WTC11 (cell line): ENCODE results near the gene OR2T1. TPM values are rescaled to one million over a fixed set of nuclear protein-coding genes. Genes with fewer than 3 reads are reported as not detected.
"Not testable (repeated sequence)": the region's sequence is repeated elsewhere in the genome, so short reads cannot be mapped to it uniquely, and the experiment has no call there.

Experiments used
- ATAC-seq: fragments of 200-7000 bp; cut with Tn5 transposase; 2 replicates; pipeline ENCODE4 v1.10.0; 2021; ENCODE audit warnings: mild to moderate bottlenecking, moderate library complexity
- CTCF ChIA-PET: fragments of 300-600 bp; sonication (Branson Sonifier 250); formaldehyde crosslinking; loops from one replicate; lab custom pipeline; 2021; ENCODE audit warnings: antibody characterized with exemption; lab: Charles Lee
- POLR2A ChIA-PET: fragments of 350-600 bp; sonication (Branson Sonifier 250); formaldehyde crosslinking; loops from one replicate; lab custom pipeline; 2021; ENCODE audit warnings: antibody characterized with exemption; lab: Charles Lee
- DNase-seq: peaks from one replicate; pipeline ENCODE4 v3.0.0; 2021; ENCODE audit warnings: low spot score
- H3K27ac Mint-ChIP-seq: 2 replicates; pipeline ENCODE4 v1.8.0; 2021; ENCODE audit warnings: mixed read lengths
- H3K27me3 Mint-ChIP-seq: 2 replicates; pipeline ENCODE4 v1.8.0; 2021; ENCODE audit warnings: low read depth, mild to moderate bottlenecking, moderate library complexity, mixed read lengths
- H3K36me3 Mint-ChIP-seq: 2 replicates; pipeline ENCODE4 v1.8.0; 2021; ENCODE audit warnings: mixed read lengths
- H3K4me1 Mint-ChIP-seq: 2 replicates; pipeline ENCODE4 v1.8.0; 2022; ENCODE audit warnings: mixed read lengths
- H3K4me3 Mint-ChIP-seq: 2 replicates; pipeline ENCODE4 v1.8.0; 2021; ENCODE audit warnings: mild to moderate bottlenecking, moderate library complexity, mixed read lengths
- H3K9me3 Mint-ChIP-seq: 2 replicates; pipeline ENCODE4 v1.8.0; 2021; ENCODE audit warnings: mixed read lengths
- ZNF138 ChIP-seq: sonication (generic); formaldehyde crosslinking; conservative IDR thresholded peaks from 2 replicates; pipeline ENCODE4 v1.8.1; 2022; ENCODE audit warnings: mild to moderate bottlenecking, moderate library complexity, missing genetic modification reagents
- total RNA-seq: library from RNA; stranded (reverse); gene quantifications from 3 replicates; pipeline ENCODE4 v1.2.3, GENCODE V29; 2021

The OR2T1 gene
- total RNA-seq, 1 experiment from 2014 or later = not detected

GRCh38 chr1:248421384-248421783, 18.5 kb downstream of the OR2T1 start (continued):
- TF ChIP-seq ZNF138 (CRISPR knock-in tag) = no peak
- TF ChIP-seq, all 79 proteins: peak for 0

DNA sequence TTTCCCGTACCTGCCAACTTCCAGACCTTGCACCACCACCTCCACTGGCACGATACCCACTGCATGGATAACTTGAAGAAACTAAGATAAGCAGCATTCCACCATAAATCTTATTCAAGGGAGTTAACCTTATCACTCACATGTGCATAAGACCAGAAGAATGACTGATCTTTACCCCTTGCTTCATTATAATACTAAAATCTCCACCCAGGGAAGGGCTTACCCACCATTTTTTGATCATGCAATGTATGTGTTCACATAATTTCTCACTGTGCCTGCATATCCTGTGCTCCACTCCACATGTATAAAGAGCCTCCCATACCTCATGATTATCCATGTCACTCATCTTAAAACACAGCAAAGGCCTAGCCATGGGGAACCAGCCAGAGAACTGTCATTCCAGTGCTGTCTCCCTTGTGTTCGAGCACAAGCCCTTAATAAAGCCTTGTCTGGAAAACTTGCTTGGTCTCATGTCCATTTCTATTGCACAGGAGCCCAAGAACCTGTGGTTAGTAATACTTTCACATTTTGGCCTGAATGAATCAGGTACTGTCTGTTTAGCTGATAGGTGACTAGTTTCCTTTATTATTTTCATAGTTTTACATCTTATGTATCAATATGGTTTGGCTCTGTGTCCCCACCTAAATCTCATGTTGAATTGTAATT, 24.8 kb downstream of the OR2T1 start:
- not testable (repeated sequence) for DNase-seq, ATAC-seq

DNA sequence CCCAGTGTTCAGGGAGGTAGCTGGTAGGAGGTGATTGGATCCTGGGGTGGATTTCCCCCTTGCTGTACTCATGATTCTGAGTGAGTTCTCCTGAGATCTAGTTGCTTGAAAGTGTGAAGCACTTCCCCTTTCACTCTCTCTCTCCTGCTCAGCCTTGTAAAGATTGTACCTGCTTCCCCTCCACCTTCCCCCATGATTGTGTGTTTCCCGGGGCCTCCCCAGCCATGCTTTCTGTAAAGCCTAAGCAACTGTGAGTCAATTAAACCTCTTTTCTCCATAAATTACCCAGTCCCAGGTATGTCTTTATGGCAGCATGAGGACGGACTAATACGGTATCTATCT, 25.3 kb downstream of the OR2T1 start:
- H3K4me1 Mint-ChIP-seq, ATAC-seq, POLR2A ChIA-PET, CTCF ChIA-PET, H3K27ac Mint-ChIP-seq, H3K4me3 Mint-ChIP-seq, DNase-seq: not testable (repeated sequence)
- Mint-ChIP-seq H3K27me3 (peaks cover 11% of the 10 kb centered on the region), H3K9me3 (peaks cover 77% of the 10 kb centered on the region), H3K36me3 (peaks cover 65% of the 10 kb centered on the region)

More for the DNA sequence above, 24.8 kb downstream of the OR2T1 start:
- peaks cover 11% of the 10 kb centered on the region for H3K27me3 Mint-ChIP-seq
- H3K36me3 Mint-ChIP-seq = peaks cover 68% of the 10 kb centered on the region
- H3K4me1 Mint-ChIP-seq, H3K27ac Mint-ChIP-seq, H3K4me3 Mint-ChIP-seq, CTCF ChIA-PET, POLR2A ChIA-PET: not testable (repeated sequence)
- H3K9me3 Mint-ChIP-seq = peaks cover 79% of the 10 kb centered on the region

DNA sequence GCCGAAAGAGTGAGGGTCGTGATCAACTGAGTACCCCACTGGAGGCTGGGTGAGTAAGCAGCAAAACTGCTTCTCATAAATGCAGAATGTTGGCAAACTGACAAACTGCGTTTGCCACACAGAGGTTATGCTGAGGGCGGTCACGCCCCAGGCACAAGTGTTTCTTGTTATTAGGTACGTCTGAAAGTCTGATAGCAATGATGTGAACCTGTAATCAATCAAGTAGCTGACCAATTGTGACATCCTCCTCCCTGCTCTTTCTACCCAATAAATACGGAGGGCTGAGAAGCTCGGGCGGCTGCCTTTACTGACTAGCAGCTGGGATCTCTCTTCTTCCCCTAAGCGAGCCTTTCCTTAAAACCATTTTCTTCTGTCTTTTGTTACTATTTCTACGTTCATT, 28.8 kb downstream of the OR2T1 start:
- POLR2A ChIA-PET, ATAC-seq, CTCF ChIA-PET, DNase-seq, H3K4me1 Mint-ChIP-seq, H3K27ac Mint-ChIP-seq, H3K4me3 Mint-ChIP-seq: not testable (repeated sequence)
- Mint-ChIP-seq H3K27me3 (peaks cover 11% of the 10 kb centered on the region), H3K9me3 (peaks cover 72% of the 10 kb centered on the region), H3K36me3 (peaks cover 58% of the 10 kb centered on the region)

GRCh38 chr1:248432201-248432600, 29.4 kb downstream of the OR2T1 start:
- ATAC-seq, H3K4me1 Mint-ChIP-seq, H3K4me3 Mint-ChIP-seq, DNase-seq, CTCF ChIA-PET, H3K27ac Mint-ChIP-seq, POLR2A ChIA-PET: not testable (repeated sequence)
- H3K27me3 Mint-ChIP-seq = peaks cover 11% of the 10 kb centered on the region
- peaks cover 67% of the 10 kb centered on the region for H3K9me3 Mint-ChIP-seq
- peaks cover 53% of the 10 kb centered on the region for H3K36me3 Mint-ChIP-seq

- DNase-seq, CTCF ChIA-PET, H3K27ac Mint-ChIP-seq, POLR2A ChIA-PET, H3K4me1 Mint-ChIP-seq, ATAC-seq, H3K4me3 Mint-ChIP-seq: not testable (repeated sequence)
- H3K27me3 Mint-ChIP-seq = peaks cover 11% of the 10 kb centered on the region
- peaks cover 61% of the 10 kb centered on the region for H3K9me3 Mint-ChIP-seq
- H3K36me3 Mint-ChIP-seq = peaks cover 45% of the 10 kb centered on the region
Measured at GRCh38 chr1:248433811-248434415, 31.1 kb downstream of the OR2T1 start.

- H3K4me3 Mint-ChIP-seq, CTCF ChIA-PET, ATAC-seq, DNase-seq, H3K27ac Mint-ChIP-seq, H3K4me1 Mint-ChIP-seq, POLR2A ChIA-PET: not testable (repeated sequence)
- H3K27me3 Mint-ChIP-seq = peaks cover 11% of the 10 kb centered on the region
- peaks cover 62% of the 10 kb centered on the region for H3K9me3 Mint-ChIP-seq
- H3K36me3 Mint-ChIP-seq = peaks cover 46% of the 10 kb centered on the region
Measured at GRCh38 chr1:248434913-248435312, 32.1 kb downstream of the OR2T1 start.

DNA sequence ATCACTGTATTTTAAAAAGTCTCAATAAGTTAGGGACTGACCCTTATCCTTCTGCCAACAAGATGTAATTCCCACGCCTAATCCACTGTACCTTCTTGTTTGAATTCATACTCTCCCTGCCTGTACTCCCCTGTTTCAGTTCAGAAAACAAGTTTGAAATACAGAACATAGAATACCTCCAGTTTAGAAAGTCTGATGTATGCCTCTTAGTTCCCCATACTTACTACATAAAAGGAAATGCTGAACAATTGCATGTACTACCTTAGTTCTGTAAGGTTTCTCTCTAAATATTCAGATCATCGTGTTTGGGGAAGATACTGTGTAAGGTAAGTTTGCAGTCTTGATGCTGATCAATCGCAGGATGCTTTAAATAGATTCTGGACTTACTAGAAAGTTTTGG, 33.5 kb downstream of the OR2T1 start:
- CTCF ChIA-PET, DNase-seq, H3K4me3 Mint-ChIP-seq, H3K27ac Mint-ChIP-seq, ATAC-seq, POLR2A ChIA-PET, H3K4me1 Mint-ChIP-seq, H3K27me3 Mint-ChIP-seq: not testable (repeated sequence)
- H3K9me3 Mint-ChIP-seq = peaks cover 60% of the 10 kb centered on the region
- H3K36me3 Mint-ChIP-seq = peaks cover 38% of the 10 kb centered on the region

DNA sequence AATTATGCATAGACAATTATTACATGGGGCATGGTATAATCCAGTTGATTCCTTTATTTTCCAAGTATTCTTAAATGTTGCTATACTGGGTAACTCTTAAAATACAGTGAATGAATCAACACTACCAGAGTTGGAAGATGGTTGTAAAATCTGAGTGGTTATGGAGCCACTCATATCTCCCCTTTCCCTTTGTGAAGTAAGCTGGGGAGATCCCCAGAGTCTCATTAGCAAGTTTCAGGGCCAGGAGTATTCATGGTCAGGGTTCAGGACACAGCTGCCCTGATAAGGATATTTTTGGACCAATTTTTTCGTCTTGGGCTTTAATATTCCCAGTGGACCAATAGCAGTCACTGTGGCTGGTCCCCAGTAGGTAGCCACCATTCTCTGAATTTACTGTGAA, 35.8 kb downstream of the OR2T1 start:
- DNase-seq, H3K27me3 Mint-ChIP-seq, ATAC-seq, H3K27ac Mint-ChIP-seq, H3K4me3 Mint-ChIP-seq, POLR2A ChIA-PET, H3K4me1 Mint-ChIP-seq, CTCF ChIA-PET: not testable (repeated sequence)
- Mint-ChIP-seq H3K36me3 (peaks cover 36% of the 10 kb centered on the region), H3K9me3 (peaks cover 66% of the 10 kb centered on the region)

DNA sequence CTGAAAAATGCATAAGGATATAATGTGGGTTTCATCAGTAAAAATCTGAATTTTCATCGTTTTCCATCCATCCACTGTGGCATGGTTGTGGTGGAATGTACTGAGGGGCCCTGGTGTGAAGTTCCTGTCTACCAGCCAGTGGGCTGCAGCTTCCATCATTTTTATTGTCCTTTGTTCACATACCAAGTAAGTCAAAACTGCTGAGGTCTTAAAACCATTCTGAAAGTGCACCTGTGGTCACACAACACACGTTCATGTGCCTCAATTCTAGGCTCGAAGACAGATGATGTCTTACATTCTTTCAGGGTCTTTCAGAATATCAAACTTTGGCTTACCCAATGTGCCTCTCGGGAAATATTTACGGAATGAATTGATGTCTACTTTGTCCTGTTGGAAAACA, 36.4 kb downstream of the OR2T1 start:
- H3K27me3 Mint-ChIP-seq, ATAC-seq, H3K4me3 Mint-ChIP-seq, H3K27ac Mint-ChIP-seq, H3K4me1 Mint-ChIP-seq, CTCF ChIA-PET, DNase-seq, POLR2A ChIA-PET: not testable (repeated sequence)
- Mint-ChIP-seq H3K36me3 (peaks cover 41% of the 10 kb centered on the region), H3K9me3 (peaks cover 71% of the 10 kb centered on the region)

DNA sequence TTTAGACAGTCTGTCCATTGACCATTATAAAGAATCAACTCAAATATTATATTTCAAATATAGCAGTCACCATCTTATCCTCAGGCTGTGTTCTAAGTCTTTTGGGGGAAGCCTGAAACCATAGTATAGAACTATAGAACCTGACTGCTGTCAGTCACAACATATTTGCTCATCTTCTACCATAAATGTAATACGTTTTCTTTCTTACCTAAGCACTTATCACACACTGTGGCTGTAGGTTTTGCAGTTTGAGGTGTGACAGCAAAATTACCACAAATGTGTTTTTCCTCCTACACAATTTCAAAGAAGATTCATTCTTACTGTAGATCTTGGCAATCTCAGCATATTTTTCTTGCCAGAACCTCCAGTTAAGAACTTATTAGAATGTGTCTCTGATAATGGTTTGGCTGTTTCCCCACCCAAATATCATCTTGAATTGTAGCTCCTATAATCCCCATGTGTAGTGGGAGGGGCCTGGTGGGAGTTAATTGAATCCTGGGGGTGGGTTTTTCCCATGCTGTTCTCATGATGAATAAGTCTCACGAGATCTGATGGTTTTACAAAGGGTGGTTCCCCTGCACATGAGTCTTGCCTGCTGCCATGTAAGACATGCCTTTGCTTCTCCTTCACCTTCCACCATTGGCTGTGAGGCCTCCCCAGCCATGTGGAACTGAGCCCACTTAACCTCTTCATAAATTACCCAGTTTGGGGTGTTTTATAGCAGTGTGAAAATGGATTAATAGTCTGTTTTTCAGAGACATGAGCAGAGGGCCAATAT, 39.8 kb downstream of the OR2T1 start:
- H3K27me3 Mint-ChIP-seq, H3K27ac Mint-ChIP-seq, CTCF ChIA-PET, POLR2A ChIA-PET, DNase-seq, ATAC-seq, H3K4me3 Mint-ChIP-seq, H3K4me1 Mint-ChIP-seq: not testable (repeated sequence)
- H3K9me3 Mint-ChIP-seq = peaks cover 80% of the 10 kb centered on the region
- peaks cover 50% of the 10 kb centered on the region for H3K36me3 Mint-ChIP-seq

GRCh38 chr1:248444603-248445002, 41.8 kb downstream of the OR2T1 start:
- CTCF ChIA-PET, H3K27me3 Mint-ChIP-seq, POLR2A ChIA-PET, H3K4me1 Mint-ChIP-seq, DNase-seq, ATAC-seq, H3K4me3 Mint-ChIP-seq, H3K27ac Mint-ChIP-seq: not testable (repeated sequence)
- Mint-ChIP-seq H3K9me3 (peaks cover 72% of the 10 kb centered on the region), H3K36me3 (peaks cover 42% of the 10 kb centered on the region)
